GM23248 (cell line): ENCODE data around the gene NDUFS6. TPM values are rescaled to one million over a fixed set of nuclear protein-coding genes. Genes with fewer than 3 reads are reported as not detected.

ENCODE experiments used
- DNase-seq: peaks from one replicate; pipeline ENCODE4 v3.0.0-alpha.2; 2015
- H2AFZ ChIP-seq: fragments of 200-600 bp; sonication (generic); 2 replicates; pipeline ENCODE4 v1.6.1; 2016; ENCODE audit warnings: antibody characterized with exemption
- H3F3A ChIP-seq: fragments of 200-600 bp; sonication (generic); 2 replicates; pipeline ENCODE4 v1.6.1; 2016; ENCODE audit warnings: mild to moderate bottlenecking, antibody characterized with exemption, mixed run types; ENCODE audit not compliant: insufficient read depth
- H3K27ac ChIP-seq: fragments of 200-600 bp; sonication (generic); 2 replicates; pipeline ENCODE4 v1.5.1; 2016; ENCODE audit warnings: mild to moderate bottlenecking
- H3K27me3 ChIP-seq: fragments of 200-600 bp; sonication (generic); replicated peaks from 2 replicates; pipeline ENCODE4 v1.6.1; 2016; ENCODE audit warnings: mild to moderate bottlenecking; ENCODE audit not compliant: insufficient read depth
- H3K36me3 ChIP-seq: fragments of 200-600 bp; sonication (generic); 2 replicates; pipeline ENCODE4 v1.6.1; 2016; ENCODE audit warnings: low read depth, mild to moderate bottlenecking
- H3K4me1 ChIP-seq: fragments of 200-600 bp; sonication (generic); 2 replicates; pipeline ENCODE4 v1.6.1; 2016; ENCODE audit warnings: mild to moderate bottlenecking; ENCODE audit not compliant: insufficient read depth
- H3K4me2 ChIP-seq: fragments of 200-600 bp; sonication (generic); one replicate; pipeline ENCODE4 v1.6.1; 2016; ENCODE audit warnings: mild to moderate bottlenecking; ENCODE audit not compliant: unreplicated experiment
- H3K4me3 ChIP-seq: fragments of 200-600 bp; sonication (generic); 2 replicates; pipeline ENCODE4 v1.5.1; 2016; ENCODE audit warnings: mild to moderate bottlenecking
- H3K79me2 ChIP-seq: fragments of 200-600 bp; sonication (generic); 2 replicates; pipeline ENCODE4 v1.6.1; 2016; ENCODE audit warnings: mild to moderate bottlenecking; ENCODE audit not compliant: insufficient read depth
- H3K9ac ChIP-seq: fragments of 200-600 bp; sonication (generic); 2 replicates; pipeline ENCODE4 v1.6.1; 2016; ENCODE audit warnings: mild to moderate bottlenecking
- H3K9me2 ChIP-seq: fragments of 200-600 bp; sonication (generic); 2 replicates; pipeline ENCODE4 v1.6.1; 2016; ENCODE audit warnings: mixed run types, mild to moderate bottlenecking, moderate library complexity; ENCODE audit not compliant: insufficient read depth
- H3K9me3 ChIP-seq: fragments of 200-600 bp; sonication (generic); one replicate; pipeline ENCODE4 v1.6.1; 2017; ENCODE audit warnings: low read depth
- H4K20me1 ChIP-seq: fragments of 200-600 bp; sonication (generic); 2 replicates; pipeline ENCODE4 v1.6.0; 2016; ENCODE audit not compliant: insufficient read depth
- EZH2 ChIP-seq: fragments of 200-600 bp; sonication (generic); IDR thresholded peaks from 2 replicates; pipeline ENCODE4 v1.6.1; 2018; ENCODE audit warnings: antibody characterized with exemption, mild to moderate bottlenecking; ENCODE audit not compliant: insufficient read depth, poor library complexity, severe bottlenecking
- EZH2phosphoT487 ChIP-seq: fragments of 200-600 bp; sonication (generic); IDR thresholded peaks from 2 replicates; pipeline ENCODE4 v1.6.1; 2018; ENCODE audit warnings: antibody characterized with exemption, moderate library complexity, mild to moderate bottlenecking, low read depth; ENCODE audit not compliant: insufficient read depth
- WGBS, 2 experiments: methylation state at CpG; one replicate each; pipeline ENCODE4 v1.1.6; 2015 to 2017; ENCODE audit warnings: low lambda C conversion rate in 2 of 2, low coverage in 1 of 2; ENCODE audit errors: missing lambda C conversion rate in 2 of 2; 5-methylcytosine and 5-hydroxymethylcytosine counted together
- in situ Hi-C: fragments of 300-500 bp; cut with MboI; formaldehyde crosslinking; loops from 2 replicates; pipeline ENCODE4 v1.15.0; 2020
- polyA plus RNA-seq: library from polyadenylated mRNA; unstranded; fragments of >200 nt; fragmentation: Nextera tagmentation; extraction: Ambion mirVana; gene quantifications from 2 replicates; pipeline ENCODE4 v1.2.1, GENCODE V29; 2016
- total RNA-seq: library from RNA; depleted of rRNA; stranded (reverse); fragments of >200 nt; shearing (Covaris generic); gene quantifications from 2 replicates; pipeline ENCODE4 v1.2.3, GENCODE V29; 2014

NDUFS6 gene
- total and polyA plus RNA-seq, 2 experiments from 2014 or later, result 39.6 to 106 TPM

DNA sequence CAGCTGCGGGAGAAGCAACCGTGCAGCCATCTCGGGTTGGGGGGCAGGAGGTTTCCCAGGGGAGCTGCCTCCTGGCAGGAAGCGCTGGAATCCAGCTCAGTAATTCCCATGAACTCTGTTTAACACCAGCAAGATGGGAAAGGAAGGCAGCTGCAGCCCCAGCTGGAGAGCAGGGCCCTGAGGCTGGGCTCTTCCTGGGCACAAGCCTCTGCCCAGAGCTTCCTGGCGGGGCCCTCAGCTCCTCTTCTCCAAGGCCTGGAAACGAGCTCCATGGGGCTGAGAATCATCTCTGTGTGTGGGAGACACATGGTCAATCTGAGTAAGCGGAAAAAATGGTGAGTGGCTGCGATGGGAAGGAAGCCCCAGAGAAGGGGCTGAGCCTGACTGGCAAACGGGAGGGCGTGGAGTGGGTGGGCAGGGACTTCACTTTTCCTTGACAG, 7.9 kb upstream of the NDUFS6 start:
- DNase-seq, result peak; percentile 72
- Histone ChIP-seq H3K9ac (peak overlapping the region; percentile 10; the same call in 1 of the 2 replicates), H3K4me1 (peaks cover 54% of the 10 kb centered on the region), H3K4me2 (peak overlapping the region; percentile 8), H3F3A (peaks cover 58% of the 10 kb centered on the region), H3K4me3 (no peak overlapping the region), H3K27me3 (no peaks in the 10 kb centered on the region), H3K36me3 (peaks cover 5% of the 10 kb centered on the region), H3K9me3 (no peaks in the 10 kb centered on the region), H3K79me2 (peaks cover 13% of the 10 kb centered on the region), H3K9me2 (no peaks in the 10 kb centered on the region), H2AFZ (peak overlapping the region; percentile 7; the same call in 1 of the 2 replicates), H3K27ac (peak overlapping the region; percentile 67), H4K20me1 (no peaks in the 10 kb centered on the region)
- in situ Hi-C loops, result no loop called here
- no peak for TF ChIP-seq EZH2
- 24% methylated on average over 10 of the region's 10 CpGs for WGBS, 2 experiments

DNA sequence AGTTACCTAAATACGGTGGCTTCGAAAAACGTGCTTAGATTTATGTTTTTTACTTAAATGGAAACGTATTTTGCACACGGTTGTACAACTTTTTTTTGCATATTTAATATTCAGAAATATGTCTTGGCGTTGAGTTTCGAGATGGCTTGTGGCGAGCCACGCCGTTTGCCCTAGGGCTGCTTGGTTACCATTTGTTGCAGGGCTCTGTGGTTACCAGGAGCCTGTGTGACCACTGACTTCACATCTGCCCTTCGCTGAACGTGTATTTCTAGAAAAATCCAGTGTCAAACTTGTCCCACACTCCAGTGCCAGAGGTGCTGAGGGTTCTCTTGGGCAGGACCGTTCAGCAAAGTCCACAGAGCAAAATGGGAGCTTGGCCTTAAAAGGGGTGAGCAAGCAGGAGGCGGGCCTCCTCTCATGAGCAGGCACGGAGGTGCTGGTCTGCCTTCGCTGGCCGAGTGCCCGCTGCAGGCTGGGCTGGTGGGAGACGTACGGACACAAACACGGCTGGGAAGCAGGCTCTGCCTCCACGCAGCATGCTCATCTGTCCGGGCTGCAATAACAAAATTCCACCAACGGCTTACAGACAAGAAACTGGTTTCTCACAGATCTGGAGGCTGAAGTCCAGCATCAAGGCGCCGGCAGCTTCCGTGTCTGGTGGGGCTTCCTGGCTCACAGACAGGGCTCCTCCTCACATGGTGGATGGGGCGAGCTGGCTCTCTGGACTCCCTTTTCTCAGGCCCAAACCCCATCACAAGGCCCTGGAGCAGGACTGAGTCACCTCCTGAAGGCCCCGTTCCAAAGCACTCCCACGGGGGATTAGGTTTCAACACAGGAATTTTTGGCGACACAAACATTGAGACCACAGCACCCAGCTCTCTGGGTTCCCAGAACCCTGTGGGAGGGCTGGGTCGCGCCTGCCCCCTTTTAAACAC, 7.0 kb upstream of the NDUFS6 start:
- Histone ChIP-seq H3K27me3 (no peaks in the 10 kb centered on the region), H4K20me1 (no peaks in the 10 kb centered on the region), H3K4me1 (peaks cover 59% of the 10 kb centered on the region), H3K27ac (peak overlapping the region; percentile 67), H3F3A (peaks cover 57% of the 10 kb centered on the region), H3K9me3 (no peaks in the 10 kb centered on the region), H3K79me2 (peaks cover 22% of the 10 kb centered on the region), H2AFZ (0 out of 2 replicates have a peak overlapping the region, but pooled peaks have one; percentile 7), H3K4me2 (no peak overlapping the region), H3K36me3 (peaks cover 6% of the 10 kb centered on the region), H3K4me3 (no peak overlapping the region), H3K9ac (peak overlapping the region; percentile 18; the same call in 1 of the 2 replicates), H3K9me2 (no peaks in the 10 kb centered on the region)
- WGBS, 2 experiments, result 75 to 76% methylated on average over 33 of the region's 33 CpGs
- in situ Hi-C loops, result no loop called here
- TF ChIP-seq EZH2phosphoT487 (no peak), EZH2 (no peak)
- peak; percentile 87 for DNase-seq

DNA sequence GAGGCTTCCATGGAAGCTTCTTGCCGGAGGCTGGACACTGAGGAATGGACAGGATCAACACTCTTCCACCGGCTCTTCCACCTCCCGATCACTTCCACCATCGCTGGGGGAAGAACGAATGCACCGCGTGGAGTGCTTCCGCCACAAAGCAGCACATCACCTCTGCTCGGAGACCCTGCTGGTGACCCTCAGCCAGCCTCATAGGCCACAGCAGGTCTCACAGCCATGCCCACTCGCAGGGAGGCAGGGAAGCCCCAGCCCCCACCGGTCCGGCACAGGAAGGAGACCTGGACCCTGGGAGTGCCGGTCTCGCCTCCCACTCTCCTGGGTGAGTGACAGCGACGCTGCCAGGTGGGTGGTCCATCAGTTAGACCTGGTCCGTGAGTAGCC, 6.3 kb upstream of the NDUFS6 start:
- H3K4me2 ChIP-seq, result no peak overlapping the region
- H3K9ac ChIP-seq, result no peak overlapping the region
- in situ Hi-C loops, result no loop called here
- H3K79me2 ChIP-seq, result peaks cover 25% of the 10 kb centered on the region
- H3K36me3 ChIP-seq, result peaks cover 6% of the 10 kb centered on the region
- H3K4me1 ChIP-seq, result peaks cover 53% of the 10 kb centered on the region
- H3F3A ChIP-seq, result peaks cover 50% of the 10 kb centered on the region
- DNase-seq, result no peak
- 89% methylated on average over 17 of the region's 17 CpGs for WGBS, 2 experiments
- no peak overlapping the region for H3K4me3 ChIP-seq
- TF ChIP-seq EZH2phosphoT487 (no peak), EZH2 (no peak)
- no peak overlapping the region for H2AFZ ChIP-seq
- H3K9me3 ChIP-seq, result no peaks in the 10 kb centered on the region
- no peaks in the 10 kb centered on the region for H3K27me3 ChIP-seq
- H4K20me1 ChIP-seq, result no peaks in the 10 kb centered on the region
- no peaks in the 10 kb centered on the region for H3K9me2 ChIP-seq
- peak overlapping the region; percentile 67 for H3K27ac ChIP-seq

DNA sequence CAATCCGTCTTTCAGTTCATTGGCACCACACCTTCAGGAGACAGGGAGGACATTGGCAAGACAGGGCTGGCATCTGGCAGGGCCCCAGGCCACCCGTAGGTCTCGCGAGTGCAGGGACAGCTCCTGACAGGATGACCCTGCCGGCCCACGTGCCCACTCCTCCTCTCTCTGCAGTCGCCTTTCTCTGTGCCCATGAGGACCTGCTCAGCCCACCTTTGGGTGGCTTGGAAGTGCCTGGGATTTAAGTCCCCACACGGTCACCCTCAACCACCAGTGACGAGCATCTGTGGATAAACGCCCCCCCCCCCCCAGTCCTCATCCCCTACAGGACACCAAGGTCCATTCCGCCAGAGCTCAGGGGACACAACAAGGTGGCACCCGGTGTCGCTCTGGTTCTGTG, 5.7 kb upstream of the NDUFS6 start:
- Histone ChIP-seq H3K27ac (no peak overlapping the region), H3K4me1 (peaks cover 46% of the 10 kb centered on the region)

More for the DNA sequence above, 5.7 kb upstream of the NDUFS6 start:
- DNase-seq, result no peak
- Histone ChIP-seq H3K9ac (no peak overlapping the region), H3K27me3 (no peaks in the 10 kb centered on the region), H2AFZ (no peak overlapping the region), H3K4me2 (no peak overlapping the region), H3K4me3 (no peak overlapping the region), H3K79me2 (peaks cover 25% of the 10 kb centered on the region), H3K9me2 (no peaks in the 10 kb centered on the region), H4K20me1 (no peaks in the 10 kb centered on the region), H3F3A (peaks cover 50% of the 10 kb centered on the region), H3K9me3 (no peaks in the 10 kb centered on the region), H3K36me3 (peaks cover 6% of the 10 kb centered on the region)
- WGBS, 2 experiments, result 76 to 81% methylated on average over 11 to 13 of the region's 13 CpGs
- TF ChIP-seq EZH2phosphoT487, result no peak
- no peak for TF ChIP-seq EZH2
- in situ Hi-C loops, result no loop called here
